ENCODE measurements around the gene GCSH. TPM values are rescaled to one million over a fixed set of nuclear protein-coding genes. Genes with fewer than 3 reads are reported as not detected.

The GCSH gene
- total and polyA plus RNA-seq, 10 of the 15 experiments (the other 5 are each of a cell fraction or from before 2014, with no cell fraction given) = 14.7 to 108 (median 39.3) TPM

- TF ChIP-seq MLLT1 (IDR thresholded peaks at IDR 0.05) (no peak), ZNF24 (IDR thresholded peaks at IDR 0.05) (peak; percentile 23; the same call in 1 of the 2 replicates), SUPT20H (IDR thresholded peaks at IDR 0.05; ENCODE audit: borderline replicate concordance, control insufficient read depth, low read depth, low read length) (no peak), RFX5 (IDR thresholded peaks at IDR 0.05; ENCODE audit: low read depth, low read length) (no peak), CEBPB (IDR thresholded peaks at IDR 0.05; ENCODE audit: borderline replicate concordance in 1 of 2, low read depth in 2 of 2, low read length in 2 of 2) (no peak), HSF1 (IDR thresholded peaks at IDR 0.05; ENCODE audit: low read depth, low read length) (no peak), TBL1XR1 (IDR thresholded peaks at IDR 0.05; ENCODE audit: low read depth, low read length) (0 out of 2 replicates have a peak, but pooled peaks have one; percentile 13), HCFC1 (IDR thresholded peaks at IDR 0.05; ENCODE audit: low read length) (peak; percentile 12; the same call in 1 of the 2 replicates), EED (IDR thresholded peaks at IDR 0.05; ENCODE audit: low read depth) (no peak), PBX3 (IDR thresholded peaks at IDR 0.05; ENCODE audit: insufficient replicate concordance, low read depth, low read length) (no peak), IKZF1 (conservative IDR thresholded peaks at IDR 0.05) (no peak), SMC3 (IDR thresholded peaks at IDR 0.05; ENCODE audit: borderline replicate concordance, low read length) (peak; percentile 80), GABPA (IDR thresholded peaks at IDR 0.05; ENCODE audit: low read depth) (0 out of 2 replicates have a peak, but pooled peaks have one; percentile 29), PAX5 (IDR thresholded peaks at IDR 0.05; ENCODE audit: borderline replicate concordance, low read depth, low read length) (no peak), MEF2A (IDR thresholded peaks at IDR 0.05; ENCODE audit: insufficient read depth, low read depth, low read length) (0 out of 2 replicates have a peak, but pooled peaks have one; percentile 47), RB1 (IDR thresholded peaks at IDR 0.05; ENCODE audit: borderline replicate concordance) (peak; percentile 41; the same call in 1 of the 2 replicates), NR2F1 (conservative IDR thresholded peaks at IDR 0.05) (no peak), IKZF2 (IDR thresholded peaks at IDR 0.05) (no peak), NFYA (IDR thresholded peaks at IDR 0.05; ENCODE audit: borderline replicate concordance, low read depth, low read length) (no peak), MXI1 (IDR thresholded peaks at IDR 0.05; ENCODE audit: low read depth, low read length) (peak; percentile 46; the same call in 1 of the 2 replicates), E2F8 (IDR thresholded peaks at IDR 0.05; ENCODE audit: low read depth, partially characterized antibody) (no peak), ETV6 (conservative IDR thresholded peaks at IDR 0.05 in 1 of 2, IDR thresholded peaks at IDR 0.05 in 1 of 2; ENCODE audit: borderline replicate concordance in 1 of 2, low read depth in 1 of 2) (no peak)
Observed at GRCh38 chr16:81035398-81035974, 60.7 kb downstream of the GCSH start, which contains the start of gene ATMIN (continued).
